HG02642 (cell line): ENCODE data around the gene RASGRP3.

Source experiments
- ATAC-seq: cut with Tn5 transposase; IDR thresholded peaks from one replicate; pipeline ENCODE4 v1.9.1; 2021; ENCODE audit warnings: mild to moderate bottlenecking; ENCODE audit not compliant: unreplicated experiment, poor library complexity

The RASGRP3 gene

DNA sequence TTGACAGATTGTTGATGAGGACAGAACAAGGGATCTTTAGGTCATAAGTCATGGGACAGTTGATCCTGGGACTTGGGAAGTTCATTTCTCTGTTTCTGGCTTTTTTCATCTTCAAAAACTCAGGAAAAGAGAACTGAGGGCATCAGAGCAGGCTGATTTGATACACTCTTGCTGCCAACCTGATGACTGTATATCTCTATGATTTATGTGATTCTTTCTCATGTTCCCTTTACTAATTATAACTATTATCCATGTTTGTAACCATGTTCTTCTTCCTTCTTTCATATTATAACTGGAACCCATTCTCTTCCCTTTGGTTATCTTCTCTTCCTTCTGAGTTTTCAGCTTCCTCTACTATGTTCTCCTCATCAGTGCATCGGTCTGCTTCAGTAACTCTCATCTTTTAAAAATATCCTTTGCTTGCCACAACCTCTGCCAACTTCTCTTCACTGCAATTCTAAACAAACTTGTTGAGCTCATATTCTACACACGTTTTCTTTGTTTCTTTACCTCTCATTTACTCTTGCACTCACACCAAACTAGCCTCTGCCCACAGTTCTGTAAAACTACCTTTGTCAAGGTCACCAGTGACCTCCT, 13.5 kb downstream of the RASGRP3 start:
- ATAC-seq = no peak

DNA sequence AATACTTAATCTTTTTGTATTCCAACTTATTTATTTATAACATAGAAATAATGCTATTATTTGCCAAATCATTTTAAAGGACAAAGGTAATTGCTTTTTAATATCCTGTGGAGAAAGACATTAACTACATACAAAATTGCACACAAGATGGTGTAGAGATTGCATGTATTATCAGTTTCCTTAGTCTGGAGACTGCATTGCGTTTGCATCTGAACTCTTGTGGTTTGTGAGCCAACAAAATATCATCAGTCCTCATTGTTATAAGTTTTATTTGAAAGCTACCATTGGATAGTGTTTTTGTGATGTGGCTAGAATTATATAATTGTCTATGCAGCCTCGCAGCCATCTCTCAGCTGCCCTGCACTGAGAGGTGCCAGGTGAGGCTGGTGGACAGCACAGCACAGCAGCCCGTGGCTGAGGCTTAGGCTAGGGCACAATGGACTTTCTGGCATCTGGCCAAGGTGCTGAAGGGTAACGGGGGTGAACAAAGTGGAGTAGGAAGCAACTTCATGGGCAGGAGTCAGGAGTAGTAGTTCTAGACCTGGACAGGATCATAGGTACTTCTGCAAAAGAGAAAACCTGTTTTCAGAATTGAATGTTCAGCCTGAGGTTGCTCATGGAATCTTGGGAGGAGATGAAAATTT, 15.1 kb downstream of the RASGRP3 start:
- no peak for ATAC-seq

DNA sequence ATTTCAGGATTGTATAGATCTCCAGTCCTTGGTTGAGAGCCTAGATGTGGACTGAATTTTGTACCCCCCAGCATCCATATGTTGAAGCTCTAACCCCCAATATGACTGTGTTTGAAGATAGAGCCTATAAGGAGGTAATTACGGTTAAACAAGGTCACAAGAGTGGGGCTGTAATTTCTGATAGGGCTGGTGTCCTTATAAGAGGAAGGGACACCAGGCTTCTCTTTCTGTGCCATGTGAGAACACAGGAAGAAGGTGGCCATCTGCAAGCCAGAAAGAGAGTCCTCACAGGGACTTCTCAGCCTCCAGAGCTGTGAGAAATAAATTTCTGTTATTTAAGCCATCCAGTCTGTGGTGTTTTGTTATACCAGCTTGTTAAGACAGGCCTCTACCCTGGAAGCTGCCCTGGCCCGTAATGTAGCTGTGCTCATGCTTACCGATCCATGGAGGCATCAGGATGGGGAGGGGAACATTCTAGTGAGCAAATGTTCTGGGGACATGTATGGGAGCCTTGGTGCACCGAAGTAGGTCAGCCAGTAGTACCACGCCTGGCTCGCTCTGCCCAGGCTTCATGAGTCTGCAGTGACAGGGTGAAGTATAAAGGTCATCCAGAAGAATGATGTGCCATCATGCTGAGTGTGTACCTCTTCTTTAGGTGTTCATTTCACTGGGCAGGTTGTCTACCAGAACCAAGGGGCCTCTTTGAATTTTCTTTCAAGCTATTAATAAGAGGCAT, 16.1 kb downstream of the RASGRP3 start:
- ATAC-seq = no peak

- ATAC-seq = peak; percentile 67
These were observed 17.8 kb downstream of the RASGRP3 start for GRCh38 chr2:33494155-33494779.

DNA sequence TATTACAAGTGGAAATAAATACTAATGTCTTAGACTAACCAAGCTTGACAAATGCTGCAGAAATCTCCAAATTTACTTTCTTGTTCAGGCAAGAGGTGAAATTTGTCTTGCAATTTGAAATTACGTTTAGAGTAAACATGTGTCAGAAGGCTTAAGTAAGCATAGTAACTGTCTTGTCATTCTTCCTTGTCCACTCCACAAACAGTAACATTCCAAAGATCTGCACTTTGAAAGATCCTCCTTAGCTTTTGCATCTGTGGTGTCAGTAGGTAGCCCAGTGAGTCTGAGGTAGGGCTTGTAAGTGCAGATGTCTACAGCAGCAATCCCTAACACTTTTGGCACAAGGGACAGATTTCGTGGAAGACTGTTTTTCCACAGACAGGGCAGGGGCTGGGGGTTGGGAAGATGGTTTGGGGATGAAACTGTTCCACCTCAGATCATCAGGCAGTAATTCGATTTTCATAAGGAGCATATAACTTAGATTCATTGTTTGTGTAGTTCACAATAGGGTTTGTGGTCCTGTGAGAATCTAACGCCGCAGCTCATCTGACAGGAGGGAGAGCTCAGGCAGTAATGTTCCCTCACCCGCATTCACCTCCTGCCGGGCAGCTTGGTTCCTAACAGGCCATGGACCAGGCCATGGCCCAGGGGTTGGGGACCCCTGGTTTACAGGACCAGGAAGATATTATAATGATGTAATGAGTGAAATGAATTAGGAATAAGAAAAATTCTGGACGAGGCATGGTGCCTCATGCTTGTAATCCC, 18.6 kb downstream of the RASGRP3 start:
- ATAC-seq = no peak

DNA sequence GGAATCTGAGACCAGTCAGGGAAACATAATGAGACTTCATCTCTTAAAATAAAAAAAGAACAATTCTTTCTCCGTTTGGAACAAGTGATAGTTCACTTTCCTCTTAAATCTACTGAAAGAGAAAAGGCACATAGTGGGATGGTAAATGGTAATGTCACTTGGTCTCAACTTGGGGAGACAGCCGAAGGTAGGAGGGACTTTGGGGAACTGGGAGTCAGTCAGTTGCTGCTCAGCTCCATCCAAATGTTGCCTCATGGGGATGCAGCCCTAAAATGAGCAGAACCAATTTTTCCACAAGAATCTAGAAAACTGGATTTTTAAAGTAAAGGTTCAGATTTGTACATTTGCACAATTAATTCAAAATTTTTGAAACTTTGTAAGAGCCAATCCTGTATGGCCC, 19.2 kb downstream of the RASGRP3 start:
- no peak for ATAC-seq

- ATAC-seq = no peak
These were observed 19.7 kb downstream of the RASGRP3 start for GRCh38 chr2:33496150-33496549.

DNA sequence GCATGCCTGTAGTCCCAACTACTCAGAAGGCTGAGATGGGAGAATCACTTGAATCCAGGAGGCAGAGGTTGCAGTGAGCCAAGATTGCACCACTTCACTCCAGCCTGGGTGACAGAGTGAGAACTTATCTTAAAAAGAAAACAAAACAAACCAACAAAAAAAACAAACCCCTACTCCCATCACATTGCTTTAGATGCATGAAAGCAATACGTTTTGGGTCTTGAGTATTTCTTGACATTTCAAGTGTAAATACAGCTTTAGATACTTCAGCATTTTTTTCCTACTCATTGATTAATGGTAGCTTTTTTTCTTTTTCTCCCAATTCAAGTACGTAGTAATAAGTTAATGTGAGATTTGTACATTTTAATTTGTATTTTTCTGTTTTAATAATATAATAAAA, 20.3 kb downstream of the RASGRP3 start:
- no peak for ATAC-seq

DNA sequence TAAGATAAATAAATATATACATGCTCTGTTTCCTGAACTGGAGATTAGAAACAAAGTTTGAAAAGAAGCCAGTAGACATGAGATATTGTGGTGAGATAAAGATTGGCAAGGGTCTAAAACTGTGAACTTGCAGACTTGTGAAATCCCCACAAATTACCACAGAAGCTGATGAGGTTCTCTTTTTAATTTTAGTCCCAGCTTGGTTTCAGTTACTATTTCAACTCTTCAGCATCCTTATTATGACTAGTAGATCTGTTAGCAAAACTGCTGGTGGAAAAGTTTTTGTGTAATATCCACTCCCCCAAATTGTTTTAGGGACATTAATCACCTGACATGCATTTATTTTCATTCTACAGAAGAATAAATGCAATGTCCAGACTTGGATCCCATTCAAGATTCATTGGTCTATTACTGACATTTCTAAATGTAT, 20.8 kb downstream of the RASGRP3 start:
- ATAC-seq = peak; percentile 42

DNA sequence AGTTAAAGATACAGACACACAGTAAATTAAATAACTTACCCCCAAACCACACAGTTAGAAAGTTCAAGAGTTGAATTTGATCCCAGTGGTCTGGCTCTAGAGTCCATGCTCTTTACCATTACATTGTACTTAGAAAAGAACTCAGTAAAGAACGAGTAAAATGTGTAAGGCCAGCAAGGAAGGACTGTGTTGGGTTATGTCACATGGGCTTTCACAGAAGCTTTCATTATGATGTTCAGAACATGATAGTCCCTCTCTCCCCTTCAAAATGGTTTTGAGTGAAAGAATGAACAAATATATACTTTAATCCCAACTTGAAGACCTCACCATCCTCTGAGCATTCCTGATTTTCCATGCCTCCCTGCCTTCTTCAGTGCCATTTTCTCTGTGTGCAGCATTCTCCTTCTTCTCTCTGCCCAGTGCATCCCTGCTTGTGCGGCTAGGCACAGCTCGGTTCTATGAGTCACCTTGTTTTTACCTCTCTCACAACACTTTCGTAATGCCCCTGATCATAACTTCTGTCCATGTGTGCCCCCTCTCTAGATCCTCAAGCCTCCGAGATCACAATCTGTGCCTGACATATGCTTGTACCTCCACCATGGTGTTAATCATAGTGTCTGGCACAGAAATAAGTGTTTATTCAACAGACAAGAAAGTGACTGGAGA, 22.0 kb downstream of the RASGRP3 start:
- ATAC-seq = peak; percentile 26

- ATAC-seq = no peak
These were observed 23.7 kb downstream of the RASGRP3 start for GRCh38 chr2:33500177-33500576.

GRCh38 chr2:33502025-33502424, 25.6 kb downstream of the RASGRP3 start:
- ATAC-seq = no peak

- no peak for ATAC-seq
These were observed 26.6 kb downstream of the RASGRP3 start for GRCh38 chr2:33503002-33503401.

GRCh38 chr2:33505966-33506365, 29.5 kb downstream of the RASGRP3 start:
- no peak for ATAC-seq

DNA sequence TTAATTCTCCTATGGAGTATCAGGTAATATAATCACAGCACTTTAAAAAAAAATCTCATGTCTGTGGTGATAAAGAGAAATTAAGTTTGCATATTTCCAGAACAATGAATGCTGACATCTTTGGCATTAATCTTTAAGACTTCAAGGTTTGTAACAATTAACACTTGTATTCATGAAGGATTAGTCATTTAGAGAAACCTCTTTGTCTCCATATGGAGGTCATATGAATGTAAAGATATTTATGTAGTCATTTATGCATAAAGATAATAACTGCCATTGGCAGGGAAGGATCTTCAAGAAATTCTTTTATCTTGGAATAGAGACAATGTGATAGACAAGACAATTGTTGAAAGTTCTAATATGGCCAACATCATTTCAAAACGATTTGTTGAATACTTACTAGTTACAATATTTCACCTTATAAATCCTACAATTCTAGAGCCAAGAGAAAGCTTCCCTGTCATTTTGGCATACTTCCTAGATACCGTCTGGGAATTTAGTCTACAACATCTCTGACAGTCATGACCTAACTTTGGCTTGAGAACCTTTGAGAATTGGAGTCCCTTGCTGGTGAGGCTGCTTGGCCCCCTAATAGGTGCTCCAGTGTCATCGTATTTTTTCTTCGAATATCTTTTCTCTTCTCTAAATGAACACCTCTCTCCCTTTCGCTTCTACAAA, 33.6 kb downstream of the RASGRP3 start:
- no peak for ATAC-seq

GRCh38 chr2:33510586-33510968, 34.1 kb downstream of the RASGRP3 start:
- no peak for ATAC-seq

GRCh38 chr2:33511141-33511540, 34.7 kb downstream of the RASGRP3 start:
- ATAC-seq = no peak

DNA sequence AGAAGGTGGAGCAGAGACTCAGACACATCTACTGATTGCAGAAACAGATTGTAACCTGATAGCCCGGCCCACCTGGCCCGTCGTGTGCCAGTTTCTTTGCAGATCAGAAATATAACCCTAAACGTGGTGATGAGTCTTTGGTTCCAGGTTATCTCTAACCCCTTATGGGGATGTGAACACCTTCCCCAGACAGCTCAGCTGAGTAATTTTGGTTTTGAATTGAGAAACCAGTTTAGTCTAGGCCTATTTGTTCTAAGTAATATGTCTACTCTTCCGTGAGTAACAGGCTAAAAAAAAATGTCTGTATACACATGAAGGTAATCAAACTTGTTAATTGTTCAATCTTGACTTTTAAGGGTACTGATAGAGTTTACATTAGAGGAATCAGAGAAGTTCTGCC, 35.7 kb downstream of the RASGRP3 start:
- ATAC-seq = no peak

DNA sequence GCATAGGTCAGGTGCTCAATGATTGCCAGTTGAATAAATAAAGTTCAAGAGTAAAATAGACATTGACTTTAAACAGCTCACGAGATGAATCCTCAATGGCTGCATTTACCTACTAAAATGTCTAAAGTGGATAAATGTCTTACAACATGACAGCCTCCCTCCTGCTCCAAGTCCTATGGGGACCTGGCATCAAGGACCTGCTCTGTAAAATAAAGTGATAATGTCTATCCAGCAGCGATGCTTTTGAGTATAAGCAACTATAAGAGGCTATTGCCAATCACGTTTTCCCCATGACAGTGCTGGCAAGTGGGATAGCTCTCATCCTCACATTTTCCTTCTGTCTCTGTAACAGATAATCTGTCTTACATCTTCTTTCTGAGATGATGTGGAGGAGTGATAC, 37.0 kb downstream of the RASGRP3 start:
- ATAC-seq = no peak
